Stimulated activated CD8-positive, alpha-beta memory T cell treated with anti-CD3 and anti-CD28 coated beads, Interleukin-12 subunit alpha, Interleukin-12 subunit beta, amount 100 ng/mL, for 24 hours (primary cell): ENCODE measurements around the gene CHRNA10.

Experiments
- DNase-seq: peaks from one replicate; pipeline ENCODE4 v3.0.0-alpha.2; 2020; ENCODE audit errors: extremely low read depth

CHRNA10 gene

GRCh38 chr11:3671334-3672254 lies at the start of gene CHRNA10:
TSS of gene CHRNA10 (minus strand) at chr11:3671384. CDS start at chr11:3671312, 72 bp downstream.
- no peak for DNase-seq

GRCh38 chr11:3712274-3712673 lies 41.1 kb upstream of the CHRNA10 start:
- no peak for DNase-seq

GRCh38 chr11:3710485-3711259 lies 39.5 kb upstream of the CHRNA10 start:
- no peak for DNase-seq

GRCh38 chr11:3709977-3710376 lies 38.8 kb upstream of the CHRNA10 start:
- DNase-seq = no peak

GRCh38 chr11:3707176-3707575 lies 36.0 kb upstream of the CHRNA10 start:
- DNase-seq = no peak

GRCh38 chr11:3703383-3703782 lies 32.2 kb upstream of the CHRNA10 start:
- no peak for DNase-seq

GRCh38 chr11:3700910-3701309 lies 29.7 kb upstream of the CHRNA10 start:
- no peak for DNase-seq

GRCh38 chr11:3700410-3700809 lies 29.2 kb upstream of the CHRNA10 start:
- DNase-seq = no peak

GRCh38 chr11:3686751-3687150 lies 15.6 kb upstream of the CHRNA10 start:
- no peak for DNase-seq

GRCh38 chr11:3685923-3686322 lies 14.7 kb upstream of the CHRNA10 start:
- DNase-seq = no peak

GRCh38 chr11:3684819-3685172 lies 13.6 kb upstream of the CHRNA10 start:
- DNase-seq = no peak

GRCh38 chr11:3684129-3684818 lies 13.1 kb upstream of the CHRNA10 start:
- DNase-seq = no peak

GRCh38 chr11:3683039-3683438 lies 11.9 kb upstream of the CHRNA10 start:
- no peak for DNase-seq

GRCh38 chr11:3679077-3679476 lies 7.9 kb upstream of the CHRNA10 start:
- DNase-seq = no peak

GRCh38 chr11:3675971-3676370 lies 4.8 kb upstream of the CHRNA10 start:
- DNase-seq = no peak

- no peak for DNase-seq
Measured at GRCh38 chr11:3674189-3674588, 3.0 kb upstream of the CHRNA10 start.

- no peak for DNase-seq
Measured at GRCh38 chr11:3669742-3670183, 1.4 kb downstream of the CHRNA10 start.

- no peak for DNase-seq
Measured at GRCh38 chr11:3669128-3669527, 2.1 kb downstream of the CHRNA10 start.

GRCh38 chr11:3667149-3668035 lies 3.8 kb downstream of the CHRNA10 start:
- DNase-seq = no peak

GRCh38 chr11:3666023-3666530 lies 5.1 kb downstream of the CHRNA10 start:
- DNase-seq = no peak
